NB4 (cell line): Measurements from ENCODE around the gene SLFN14.

Experiments used
- CTCF ChIP-seq: IDR thresholded peaks from one replicate; pipeline ENCODE4 v1.5.1; 2012; ENCODE audit warnings: low read depth, low read length
- MAX ChIP-seq: IDR thresholded peaks from 2 replicates; pipeline ENCODE4 v1.6.1; 2011; ENCODE audit warnings: low read depth, low read length
- MYC ChIP-seq: IDR thresholded peaks from 2 replicates; pipeline ENCODE4 v1.6.1; 2011; ENCODE audit warnings: low read depth, low read length
- POLR2A ChIP-seq: IDR thresholded peaks from 2 replicates; pipeline ENCODE4 v1.6.1; 2011; ENCODE audit warnings: mild to moderate bottlenecking; ENCODE audit not compliant: insufficient read length; ENCODE audit errors: extremely low read depth

- TF ChIP-seq CTCF, result no peak
- TF ChIP-seq MAX, result no peak
- no peak for TF ChIP-seq POLR2A
- no peak for TF ChIP-seq MYC
Measured at GRCh38 chr17:35548978-35549377, 11.6 kb downstream of the SLFN14 start.
